GM23248 (cell line): Measurements from ENCODE around the gene MYO18B. TPM values are rescaled to one million over a fixed set of nuclear protein-coding genes. Genes with fewer than 3 reads are reported as not detected.

Experiments
- DNase-seq: peaks from one replicate; pipeline ENCODE4 v3.0.0-alpha.2; 2015
- H2AFZ ChIP-seq: fragments of 200-600 bp; sonication (generic); 2 replicates; pipeline ENCODE4 v1.6.1; 2016; ENCODE audit warnings: antibody characterized with exemption
- H3F3A ChIP-seq: fragments of 200-600 bp; sonication (generic); 2 replicates; pipeline ENCODE4 v1.6.1; 2016; ENCODE audit warnings: mild to moderate bottlenecking, antibody characterized with exemption, mixed run types; ENCODE audit not compliant: insufficient read depth
- H3K27ac ChIP-seq: fragments of 200-600 bp; sonication (generic); 2 replicates; pipeline ENCODE4 v1.5.1; 2016; ENCODE audit warnings: mild to moderate bottlenecking
- H3K27me3 ChIP-seq: fragments of 200-600 bp; sonication (generic); replicated peaks from 2 replicates; pipeline ENCODE4 v1.6.1; 2016; ENCODE audit warnings: mild to moderate bottlenecking; ENCODE audit not compliant: insufficient read depth
- H3K36me3 ChIP-seq: fragments of 200-600 bp; sonication (generic); 2 replicates; pipeline ENCODE4 v1.6.1; 2016; ENCODE audit warnings: low read depth, mild to moderate bottlenecking
- H3K4me1 ChIP-seq: fragments of 200-600 bp; sonication (generic); 2 replicates; pipeline ENCODE4 v1.6.1; 2016; ENCODE audit warnings: mild to moderate bottlenecking; ENCODE audit not compliant: insufficient read depth
- H3K4me2 ChIP-seq: fragments of 200-600 bp; sonication (generic); one replicate; pipeline ENCODE4 v1.6.1; 2016; ENCODE audit warnings: mild to moderate bottlenecking; ENCODE audit not compliant: unreplicated experiment
- H3K4me3 ChIP-seq: fragments of 200-600 bp; sonication (generic); 2 replicates; pipeline ENCODE4 v1.5.1; 2016; ENCODE audit warnings: mild to moderate bottlenecking
- H3K79me2 ChIP-seq: fragments of 200-600 bp; sonication (generic); 2 replicates; pipeline ENCODE4 v1.6.1; 2016; ENCODE audit warnings: mild to moderate bottlenecking; ENCODE audit not compliant: insufficient read depth
- H3K9ac ChIP-seq: fragments of 200-600 bp; sonication (generic); 2 replicates; pipeline ENCODE4 v1.6.1; 2016; ENCODE audit warnings: mild to moderate bottlenecking
- H3K9me2 ChIP-seq: fragments of 200-600 bp; sonication (generic); 2 replicates; pipeline ENCODE4 v1.6.1; 2016; ENCODE audit warnings: mixed run types, mild to moderate bottlenecking, moderate library complexity; ENCODE audit not compliant: insufficient read depth
- H3K9me3 ChIP-seq: fragments of 200-600 bp; sonication (generic); one replicate; pipeline ENCODE4 v1.6.1; 2017; ENCODE audit warnings: low read depth
- H4K20me1 ChIP-seq: fragments of 200-600 bp; sonication (generic); 2 replicates; pipeline ENCODE4 v1.6.0; 2016; ENCODE audit not compliant: insufficient read depth
- EZH2 ChIP-seq: fragments of 200-600 bp; sonication (generic); IDR thresholded peaks from 2 replicates; pipeline ENCODE4 v1.6.1; 2018; ENCODE audit warnings: antibody characterized with exemption, mild to moderate bottlenecking; ENCODE audit not compliant: insufficient read depth, poor library complexity, severe bottlenecking
- EZH2phosphoT487 ChIP-seq: fragments of 200-600 bp; sonication (generic); IDR thresholded peaks from 2 replicates; pipeline ENCODE4 v1.6.1; 2018; ENCODE audit warnings: antibody characterized with exemption, moderate library complexity, mild to moderate bottlenecking, low read depth; ENCODE audit not compliant: insufficient read depth
- WGBS, 2 experiments: methylation state at CpG; one replicate each; pipeline ENCODE4 v1.1.6; 2015 to 2017; ENCODE audit warnings: low lambda C conversion rate in 2 of 2, low coverage in 1 of 2; ENCODE audit errors: missing lambda C conversion rate in 2 of 2; 5-methylcytosine and 5-hydroxymethylcytosine counted together
- in situ Hi-C: fragments of 300-500 bp; cut with MboI; formaldehyde crosslinking; loops from 2 replicates; pipeline ENCODE4 v1.15.0; 2020
- polyA plus RNA-seq: library from polyadenylated mRNA; unstranded; fragments of >200 nt; fragmentation: Nextera tagmentation; extraction: Ambion mirVana; gene quantifications from 2 replicates; pipeline ENCODE4 v1.2.1, GENCODE V29; 2016
- total RNA-seq: library from RNA; depleted of rRNA; stranded (reverse); fragments of >200 nt; shearing (Covaris generic); gene quantifications from 2 replicates; pipeline ENCODE4 v1.2.3, GENCODE V29; 2014

The MYO18B gene
- total and polyA plus RNA-seq, 2 experiments from 2014 or later, result not detected

DNA sequence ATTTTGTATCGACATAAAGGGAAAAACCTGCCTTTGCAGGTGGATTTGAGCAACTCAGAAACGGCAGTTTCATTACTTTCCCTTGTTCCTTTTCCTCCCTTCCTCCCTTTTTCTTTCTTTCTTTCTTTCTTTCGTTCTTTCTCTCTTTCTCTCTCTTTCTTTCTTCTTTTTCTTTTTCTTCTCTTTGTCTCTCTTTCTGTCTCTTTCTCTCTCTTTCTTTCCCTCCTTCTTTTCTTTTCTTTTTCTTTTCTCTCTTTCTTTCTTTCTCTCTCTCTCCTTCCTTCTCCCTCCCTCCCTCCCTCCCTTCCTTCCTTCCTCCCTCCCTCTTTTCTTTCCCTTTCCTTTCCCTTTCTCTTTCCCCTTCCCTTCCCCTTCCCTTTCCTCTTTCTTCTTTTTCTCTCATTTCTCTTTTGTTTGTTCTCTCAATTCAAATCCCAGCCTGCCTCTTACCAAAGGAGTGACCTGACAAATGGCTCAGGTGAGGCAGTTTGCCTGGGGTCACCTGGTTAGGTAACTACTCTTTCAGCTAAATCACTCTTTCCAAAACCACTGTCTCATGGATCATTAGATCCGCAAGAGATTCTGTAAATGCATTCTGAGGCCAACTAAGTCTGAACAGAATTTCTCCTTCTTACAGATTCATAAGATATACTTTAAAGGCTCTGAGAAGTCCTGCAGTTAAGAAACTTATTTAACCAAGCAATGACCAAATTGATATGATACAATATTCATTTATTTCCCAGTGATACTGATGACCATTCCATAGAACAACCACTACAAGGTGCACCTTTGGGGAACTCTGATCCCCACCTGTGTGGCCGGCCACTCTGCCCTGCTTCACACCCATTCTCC, 75.3 kb downstream of the MYO18B start:
- no peak overlapping the region for H2AFZ ChIP-seq
- no peaks in the 10 kb centered on the region for H3K9me2 ChIP-seq
- H3K4me3 ChIP-seq, result no peak overlapping the region
- no peaks in the 10 kb centered on the region for H3K4me1 ChIP-seq
- WGBS, 2 experiments, result 31 to 34% methylated on average over 4 to 5 of the region's 5 CpGs
- no peak overlapping the region for H3K9ac ChIP-seq
- no peak for DNase-seq
- H3F3A ChIP-seq, result no peaks in the 10 kb centered on the region
- in situ Hi-C loops, result no loop called here
- no peaks in the 10 kb centered on the region for H3K36me3 ChIP-seq
- TF ChIP-seq EZH2 (no peak), EZH2phosphoT487 (no peak)
- no peak overlapping the region for H3K27ac ChIP-seq
- no peaks in the 10 kb centered on the region for H4K20me1 ChIP-seq
- no peak overlapping the region for H3K4me2 ChIP-seq
- no peaks in the 10 kb centered on the region for H3K9me3 ChIP-seq
- no peaks in the 10 kb centered on the region for H3K79me2 ChIP-seq
- no peaks in the 10 kb centered on the region; the same call in 1 of the 2 replicates for H3K27me3 ChIP-seq

DNA sequence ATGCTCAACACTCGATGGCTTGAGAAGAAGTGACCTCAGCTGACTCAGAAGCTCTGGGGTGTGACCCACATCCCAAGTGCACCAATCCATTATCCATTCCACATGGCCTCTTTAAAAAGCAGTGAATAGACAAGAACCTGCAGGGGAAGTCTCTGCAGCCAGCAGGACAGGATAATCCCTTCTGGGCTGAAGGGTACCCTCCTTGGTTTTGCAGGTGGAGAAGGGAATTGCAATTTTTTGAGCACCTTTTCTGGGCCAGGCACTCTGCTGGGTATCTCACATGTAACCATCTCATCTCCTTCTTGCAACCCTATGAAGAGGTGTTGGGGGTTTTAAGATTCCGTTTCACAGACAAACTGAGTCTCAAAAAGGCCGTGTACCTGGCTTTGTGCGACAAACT, 76.6 kb downstream of the MYO18B start:
- 14 to 28% methylated on average over 4 of the region's 4 CpGs for WGBS, 2 experiments
- Histone ChIP-seq H3K79me2 (no peaks in the 10 kb centered on the region), H3K9me2 (no peaks in the 10 kb centered on the region), H3K9me3 (no peaks in the 10 kb centered on the region), H3K36me3 (no peaks in the 10 kb centered on the region), H3K27ac (no peak overlapping the region), H3K4me1 (no peaks in the 10 kb centered on the region), H3K27me3 (no peaks in the 10 kb centered on the region), H4K20me1 (no peaks in the 10 kb centered on the region), H3K9ac (no peak overlapping the region), H3F3A (no peaks in the 10 kb centered on the region), H3K4me3 (no peak overlapping the region), H3K4me2 (no peak overlapping the region), H2AFZ (no peak overlapping the region)
- no peak for DNase-seq
- TF ChIP-seq EZH2 (no peak), EZH2phosphoT487 (no peak)
- in situ Hi-C loops, result no loop called here

DNA sequence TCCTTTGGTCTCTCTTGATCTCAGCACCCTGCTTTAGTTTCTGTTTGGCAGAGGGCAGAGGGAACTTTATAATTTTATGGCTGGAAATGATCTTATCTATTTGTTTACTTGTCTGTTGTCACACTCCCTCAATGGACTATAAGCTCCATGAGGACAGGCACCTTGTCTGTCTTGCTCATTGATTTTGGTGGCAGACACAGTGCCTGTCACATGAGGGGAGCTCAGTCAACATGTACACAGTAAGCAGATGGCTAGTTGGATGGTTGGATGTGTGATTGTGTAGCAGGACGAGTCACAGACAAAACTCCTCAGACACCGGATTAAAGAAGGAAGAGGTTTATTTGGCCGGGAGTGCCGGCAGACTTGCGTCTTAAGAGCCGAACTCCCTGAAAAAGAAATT, 80.4 kb downstream of the MYO18B start:
- H3K9me2 ChIP-seq, result no peaks in the 10 kb centered on the region
- H3K9ac ChIP-seq, result no peak overlapping the region
- no peaks in the 10 kb centered on the region for H3K27me3 ChIP-seq
- H3K4me2 ChIP-seq, result no peak overlapping the region
- no peak for TF ChIP-seq EZH2
- TF ChIP-seq EZH2phosphoT487, result no peak
- H3K79me2 ChIP-seq, result no peaks in the 10 kb centered on the region
- 40 to 46% methylated on average over 6 of the region's 6 CpGs for WGBS, 2 experiments
- H3K27ac ChIP-seq, result no peak overlapping the region
- H3K9me3 ChIP-seq, result no peaks in the 10 kb centered on the region
- DNase-seq, result no peak
- no peaks in the 10 kb centered on the region for H3K4me1 ChIP-seq
- no peaks in the 10 kb centered on the region for H3F3A ChIP-seq
- in situ Hi-C loops, result no loop called here
- H4K20me1 ChIP-seq, result no peaks in the 10 kb centered on the region
- no peak overlapping the region for H2AFZ ChIP-seq
- H3K4me3 ChIP-seq, result no peak overlapping the region
- no peaks in the 10 kb centered on the region for H3K36me3 ChIP-seq

DNA sequence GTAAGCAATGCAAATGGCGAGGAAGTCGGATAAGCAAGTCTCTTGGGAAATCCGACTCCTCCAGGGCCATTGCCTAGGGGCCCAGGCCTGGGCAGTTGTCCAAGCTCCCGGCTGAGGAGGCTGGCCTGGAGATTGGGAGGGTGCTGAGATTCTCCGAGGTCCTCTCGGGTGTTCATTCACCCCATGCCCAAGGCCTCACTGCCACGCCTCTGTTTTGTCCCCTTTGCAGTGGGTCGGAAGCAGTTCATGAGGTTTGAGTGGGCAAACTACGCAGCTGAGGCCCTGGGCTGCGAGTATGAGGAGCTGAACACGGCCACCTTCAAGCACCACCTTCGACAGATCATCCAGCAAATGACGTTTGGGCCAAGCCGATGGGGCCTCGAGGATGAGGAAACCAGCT, 81.3 kb downstream of the MYO18B start:
- no peaks in the 10 kb centered on the region for H4K20me1 ChIP-seq
- H3K9me2 ChIP-seq, result no peaks in the 10 kb centered on the region
- no peaks in the 10 kb centered on the region for H3K79me2 ChIP-seq
- H3K9me3 ChIP-seq, result no peaks in the 10 kb centered on the region
- DNase-seq, result no peak
- H3K27ac ChIP-seq, result no peak overlapping the region
- no peaks in the 10 kb centered on the region for H3K36me3 ChIP-seq
- in situ Hi-C loops, result no loop called here
- WGBS, 2 experiments, result 41 to 46% methylated on average over 14 to 15 of the region's 15 CpGs
- H3K27me3 ChIP-seq, result no peaks in the 10 kb centered on the region
- no peak overlapping the region for H3K4me2 ChIP-seq
- H2AFZ ChIP-seq, result no peak overlapping the region
- no peaks in the 10 kb centered on the region for H3K4me1 ChIP-seq
- H3F3A ChIP-seq, result no peaks in the 10 kb centered on the region
- H3K9ac ChIP-seq, result no peak overlapping the region
- TF ChIP-seq EZH2phosphoT487 (no peak), EZH2 (no peak)
- no peak overlapping the region for H3K4me3 ChIP-seq
